WERI-Rb-1 (cell line): ENCODE results near the gene RIMBP2.

Source experiments
- DNase-seq: peaks from one replicate; pipeline ENCODE4 v3.0.0-alpha.2; 2020
- H3K27ac ChIP-seq: fragments of 250-450 bp; sonication (Bioruptor Pico); 2 replicates; pipeline ENCODE4 v1.5.1; 2020; ENCODE audit warnings: mild to moderate bottlenecking, moderate library complexity
- H3K27me3 ChIP-seq: fragments of 250-450 bp; sonication (Bioruptor Pico); 2 replicates; pipeline ENCODE4 v1.5.1; 2021; ENCODE audit warnings: mild to moderate bottlenecking, low read depth, moderate library complexity; ENCODE audit not compliant: insufficient read depth, severe bottlenecking
- H3K36me3 ChIP-seq: fragments of 250-450 bp; sonication (Bioruptor Pico); 2 replicates; pipeline ENCODE4 v1.5.1; 2020; ENCODE audit warnings: mild to moderate bottlenecking, moderate library complexity
- H3K4me3 ChIP-seq: 2 replicates; pipeline ENCODE4 v1.5.1; 2011; ENCODE audit warnings: low read depth, mild to moderate bottlenecking, control low read depth, low read length
- H3K9me3 ChIP-seq: fragments of 250-450 bp; sonication (Bioruptor Pico); 2 replicates; pipeline ENCODE4 v1.5.1; 2021; ENCODE audit warnings: mild to moderate bottlenecking, moderate library complexity; ENCODE audit not compliant: severe bottlenecking
- TF ChIP-seq, protein P1 (sequence below): IDR thresholded peaks from 2 replicates; pipeline ENCODE4 v1.5.1; 2011; ENCODE audit warnings: low read depth, mild to moderate bottlenecking, control low read depth, inconsistent platforms, low read length

Gene RIMBP2

DNA sequence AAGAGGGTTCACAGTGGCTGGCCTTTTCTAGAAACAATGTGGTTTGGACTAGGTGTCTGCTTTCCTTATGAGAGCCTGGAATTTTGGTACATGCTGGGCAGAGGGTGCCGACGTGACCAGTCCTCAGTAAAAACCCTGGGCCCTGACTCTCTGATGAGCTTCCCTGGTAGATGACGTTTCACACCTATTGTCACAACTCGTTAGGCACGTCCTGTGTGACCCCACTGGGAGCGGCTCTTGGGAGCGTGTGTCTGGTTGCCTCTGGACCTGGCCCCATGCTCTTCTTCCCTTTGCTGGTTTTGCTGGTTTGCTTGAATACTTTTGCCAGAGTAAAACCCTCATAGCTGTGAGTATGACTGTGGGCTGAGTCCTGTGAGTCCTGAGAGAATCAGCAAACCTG is 136.9 kb downstream of the RIMBP2 start:
- no peak overlapping the region for H3K27ac ChIP-seq
- no peaks in the 10 kb centered on the region for H3K36me3 ChIP-seq
- TF ChIP-seq, protein P1, sequence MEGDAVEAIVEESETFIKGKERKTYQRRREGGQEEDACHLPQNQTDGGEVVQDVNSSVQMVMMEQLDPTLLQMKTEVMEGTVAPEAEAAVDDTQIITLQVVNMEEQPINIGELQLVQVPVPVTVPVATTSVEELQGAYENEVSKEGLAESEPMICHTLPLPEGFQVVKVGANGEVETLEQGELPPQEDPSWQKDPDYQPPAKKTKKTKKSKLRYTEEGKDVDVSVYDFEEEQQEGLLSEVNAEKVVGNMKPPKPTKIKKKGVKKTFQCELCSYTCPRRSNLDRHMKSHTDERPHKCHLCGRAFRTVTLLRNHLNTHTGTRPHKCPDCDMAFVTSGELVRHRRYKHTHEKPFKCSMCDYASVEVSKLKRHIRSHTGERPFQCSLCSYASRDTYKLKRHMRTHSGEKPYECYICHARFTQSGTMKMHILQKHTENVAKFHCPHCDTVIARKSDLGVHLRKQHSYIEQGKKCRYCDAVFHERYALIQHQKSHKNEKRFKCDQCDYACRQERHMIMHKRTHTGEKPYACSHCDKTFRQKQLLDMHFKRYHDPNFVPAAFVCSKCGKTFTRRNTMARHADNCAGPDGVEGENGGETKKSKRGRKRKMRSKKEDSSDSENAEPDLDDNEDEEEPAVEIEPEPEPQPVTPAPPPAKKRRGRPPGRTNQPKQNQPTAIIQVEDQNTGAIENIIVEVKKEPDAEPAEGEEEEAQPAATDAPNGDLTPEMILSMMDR: no peak
- no peak for DNase-seq
- no peaks in the 10 kb centered on the region for H3K27me3 ChIP-seq
- H3K9me3 ChIP-seq: no peaks in the 10 kb centered on the region
- no peak overlapping the region for H3K4me3 ChIP-seq

- H3K4me3 ChIP-seq: no peak overlapping the region
- TF ChIP-seq, protein P1: no peak
These were observed 138.7 kb downstream of the RIMBP2 start for GRCh38 chr12:130577351-130577750.

DNA sequence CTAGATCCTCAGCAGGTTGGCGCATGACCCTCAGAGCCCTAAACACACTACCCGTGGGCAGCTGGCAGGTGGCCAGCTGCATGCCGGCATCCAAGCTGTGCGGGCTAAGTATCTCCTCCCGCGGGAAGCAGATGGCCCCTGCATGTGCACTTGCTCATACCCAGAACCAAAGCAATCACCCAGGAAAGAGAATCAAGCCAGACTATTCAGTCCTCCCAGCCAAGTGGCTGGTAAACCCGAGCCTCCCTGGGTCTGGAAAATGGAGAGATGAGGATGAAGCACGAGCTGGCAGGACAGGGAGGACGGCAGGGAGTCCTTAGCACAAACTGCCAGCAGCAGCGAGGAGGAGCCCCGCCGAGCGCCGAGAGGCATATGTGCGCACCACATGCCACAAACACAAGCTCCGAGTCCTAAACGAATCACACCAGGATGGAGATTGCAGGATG is 139.7 kb downstream of the RIMBP2 start:
- Histone ChIP-seq H3K36me3 (no peaks in the 10 kb centered on the region), H3K27me3 (no peaks in the 10 kb centered on the region), H3K4me3 (no peak overlapping the region), H3K9me3 (no peaks in the 10 kb centered on the region), H3K27ac (peak overlapping the region; percentile 40)
- DNase-seq: peak; percentile 72
- TF ChIP-seq, protein P1: no peak

More at GRCh38 chr12:130577351-130577750, 138.7 kb downstream of the RIMBP2 start:
- no peak for DNase-seq
- Histone ChIP-seq H3K36me3 (no peaks in the 10 kb centered on the region), H3K9me3 (no peaks in the 10 kb centered on the region), H3K27ac (peak overlapping the region; percentile 40), H3K27me3 (no peaks in the 10 kb centered on the region)

DNA sequence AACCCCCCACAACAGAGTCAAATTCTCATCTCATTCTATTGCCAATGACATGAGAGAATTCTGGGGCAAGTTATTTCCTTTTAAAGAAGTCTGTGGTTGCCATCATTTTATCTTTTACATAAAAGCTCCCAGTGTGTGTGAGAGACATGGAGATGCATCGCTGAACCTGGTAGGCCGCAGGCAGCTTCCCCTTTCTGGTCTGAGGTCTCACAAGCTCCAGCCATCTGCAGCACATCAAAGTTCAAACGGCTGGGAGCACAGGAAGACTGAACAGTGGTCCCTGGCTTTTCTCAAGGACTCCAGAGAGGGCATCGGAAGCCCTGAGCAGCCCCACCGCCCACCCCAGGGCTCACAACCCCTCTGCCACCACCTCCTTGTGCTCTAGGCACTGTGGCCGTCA is 141.7 kb downstream of the RIMBP2 start:
- TF ChIP-seq, protein P1: no peak

DNA sequence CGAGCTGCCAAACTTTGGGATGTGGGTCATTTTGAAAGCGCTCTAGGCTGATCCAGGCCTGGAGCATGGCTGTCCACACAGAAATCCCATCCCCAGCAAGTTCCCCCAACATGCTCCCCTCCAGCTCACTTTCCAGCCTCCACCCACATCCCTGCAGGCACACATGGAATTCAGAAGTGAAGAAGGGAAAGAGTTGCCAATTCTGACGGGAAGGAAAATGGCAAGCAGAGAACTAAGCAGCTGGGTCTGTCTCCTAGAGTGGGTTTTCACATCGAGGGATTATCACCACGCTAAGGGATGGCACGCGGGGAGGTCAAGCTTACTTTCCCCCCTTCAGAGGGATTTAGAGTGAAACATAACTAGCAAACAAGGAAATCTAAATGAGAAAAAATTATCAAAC is 142.3 kb downstream of the RIMBP2 start:
- Histone ChIP-seq H3K36me3 (no peaks in the 10 kb centered on the region), H3K27ac (no peak overlapping the region), H3K4me3 (no peak overlapping the region), H3K9me3 (no peaks in the 10 kb centered on the region), H3K27me3 (no peaks in the 10 kb centered on the region)
- TF ChIP-seq, protein P1: no peak
- DNase-seq: no peak

More for the DNA sequence above, 141.7 kb downstream of the RIMBP2 start:
- Histone ChIP-seq H3K9me3 (no peaks in the 10 kb centered on the region), H3K4me3 (no peak overlapping the region), H3K27me3 (no peaks in the 10 kb centered on the region), H3K36me3 (no peaks in the 10 kb centered on the region), H3K27ac (no peak overlapping the region)
- no peak for DNase-seq

DNA sequence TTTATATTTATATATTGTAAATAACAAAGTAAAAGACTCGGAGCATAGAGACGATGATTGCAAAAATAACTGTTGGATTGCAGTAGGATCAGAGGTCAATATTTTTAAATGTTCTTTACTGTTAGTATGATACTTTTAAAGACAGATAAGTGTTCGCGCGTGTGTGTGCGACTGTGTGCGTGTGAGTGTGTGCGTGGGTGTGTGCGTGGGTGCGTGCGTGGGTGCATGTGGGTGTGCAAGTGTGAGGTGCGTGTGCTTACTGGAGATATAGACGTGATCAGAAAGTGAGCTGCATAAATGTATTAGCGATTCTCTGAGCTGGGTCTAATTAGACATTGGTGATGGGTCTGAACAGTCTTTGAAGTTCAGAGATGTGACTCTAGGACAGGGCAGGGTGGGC is 142.9 kb downstream of the RIMBP2 start:
- Histone ChIP-seq H3K27me3 (no peaks in the 10 kb centered on the region), H3K9me3 (no peaks in the 10 kb centered on the region), H3K36me3 (no peaks in the 10 kb centered on the region), H3K4me3 (no peak overlapping the region), H3K27ac (no peak overlapping the region)
- DNase-seq: no peak
- TF ChIP-seq, protein P1: no peak
